Measurements from ENCODE around the gene ARL5C. TPM values are rescaled to one million over a fixed set of nuclear protein-coding genes. Genes with fewer than 3 reads are reported as not detected.
"Not testable (repeated sequence)": the region's sequence is repeated elsewhere in the genome, so short reads cannot be mapped to it uniquely, and the experiment has no call there.

ARL5C gene
- total and polyA plus RNA-seq, 2 experiments from 2014 or later, result not detected

DNA sequence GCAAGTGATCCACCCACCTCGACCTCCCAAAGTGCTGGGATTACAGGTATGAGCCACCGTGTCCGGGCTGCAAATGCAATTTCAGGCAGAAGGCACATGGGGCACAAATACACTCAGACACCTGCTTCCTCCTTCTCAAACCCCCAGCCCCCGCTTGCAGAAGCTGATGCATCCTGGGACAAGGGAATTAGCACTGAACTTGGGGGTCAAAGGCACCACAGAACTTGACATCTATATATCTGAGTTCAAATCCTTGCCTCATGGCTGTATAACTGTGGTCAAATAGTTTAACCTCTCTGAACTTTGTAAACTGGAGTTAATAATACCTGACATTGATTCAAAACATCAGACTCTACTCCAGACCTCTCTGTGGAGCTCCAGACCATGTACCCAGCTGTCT lies 4.1 kb upstream of the ARL5C start:
- Histone ChIP-seq H3K27ac (no peak overlapping the region), H4K20me1 (ENCODE audit: insufficient read depth, poor library complexity, severe bottlenecking) (no peaks in the 10 kb centered on the region), H3K4me1 (ENCODE audit: insufficient read depth) (no peaks in the 10 kb centered on the region), H2AFZ (no peak overlapping the region), H3K9me3 (ENCODE audit: low read depth) (no peaks in the 10 kb centered on the region), H3K36me3 (replicated peaks; ENCODE audit: insufficient read depth, low read depth) (no peaks in the 10 kb centered on the region), H3K4me3 (no peak overlapping the region), H3K79me2 (no peaks in the 10 kb centered on the region), H3K4me2 (no peak overlapping the region), H3K9me2 (replicated peaks; ENCODE audit: insufficient read depth) (no peaks in the 10 kb centered on the region), H3K27me3 (peaks cover 13% of the 10 kb centered on the region)
- no peak for DNase-seq (ENCODE audit: low spot score)
- 90% methylated on average over 4 of the region's 4 CpGs for WGBS (ENCODE audit: low lambda C conversion rate, missing lambda C conversion rate)
- no peak for TF ChIP-seq EZH2phosphoT487 (IDR thresholded peaks at IDR 0.05; ENCODE audit: low read depth, severe bottlenecking, unreplicated experiment)
- TF ChIP-seq, protein P1, sequence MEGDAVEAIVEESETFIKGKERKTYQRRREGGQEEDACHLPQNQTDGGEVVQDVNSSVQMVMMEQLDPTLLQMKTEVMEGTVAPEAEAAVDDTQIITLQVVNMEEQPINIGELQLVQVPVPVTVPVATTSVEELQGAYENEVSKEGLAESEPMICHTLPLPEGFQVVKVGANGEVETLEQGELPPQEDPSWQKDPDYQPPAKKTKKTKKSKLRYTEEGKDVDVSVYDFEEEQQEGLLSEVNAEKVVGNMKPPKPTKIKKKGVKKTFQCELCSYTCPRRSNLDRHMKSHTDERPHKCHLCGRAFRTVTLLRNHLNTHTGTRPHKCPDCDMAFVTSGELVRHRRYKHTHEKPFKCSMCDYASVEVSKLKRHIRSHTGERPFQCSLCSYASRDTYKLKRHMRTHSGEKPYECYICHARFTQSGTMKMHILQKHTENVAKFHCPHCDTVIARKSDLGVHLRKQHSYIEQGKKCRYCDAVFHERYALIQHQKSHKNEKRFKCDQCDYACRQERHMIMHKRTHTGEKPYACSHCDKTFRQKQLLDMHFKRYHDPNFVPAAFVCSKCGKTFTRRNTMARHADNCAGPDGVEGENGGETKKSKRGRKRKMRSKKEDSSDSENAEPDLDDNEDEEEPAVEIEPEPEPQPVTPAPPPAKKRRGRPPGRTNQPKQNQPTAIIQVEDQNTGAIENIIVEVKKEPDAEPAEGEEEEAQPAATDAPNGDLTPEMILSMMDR (IDR thresholded peaks at IDR 0.05; ENCODE audit: poor library complexity), result no peak

DNA sequence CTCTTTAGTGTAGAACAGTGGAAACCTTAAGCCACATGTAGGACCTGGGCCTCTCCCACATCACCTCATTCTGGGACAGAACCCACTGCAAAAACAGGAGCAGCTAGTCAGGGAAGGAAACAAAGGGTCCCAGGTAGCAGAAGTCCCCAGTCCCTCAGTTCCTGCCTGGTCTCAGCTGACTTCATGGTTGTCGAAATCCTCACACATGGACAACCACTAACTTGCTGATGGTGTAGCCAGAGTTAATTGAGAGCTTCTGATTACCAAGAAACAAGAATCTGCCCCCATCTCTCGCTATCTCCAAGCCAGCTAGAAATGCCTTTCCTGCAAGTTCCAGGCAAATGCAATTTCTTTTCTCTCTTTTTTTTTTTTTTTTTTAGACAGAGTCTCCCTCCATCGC lies 3.6 kb upstream of the ARL5C start:
- DNase-seq (ENCODE audit: low spot score), result no peak
- H4K20me1 ChIP-seq (ENCODE audit: insufficient read depth, poor library complexity, severe bottlenecking), result no peaks in the 10 kb centered on the region
- WGBS (ENCODE audit: low lambda C conversion rate, missing lambda C conversion rate), result 83% methylated on average over 3 of the region's 3 CpGs
- H3K27ac ChIP-seq, result no peak overlapping the region
- H3K4me2 ChIP-seq, result no peak overlapping the region
- H3K36me3 ChIP-seq (replicated peaks; ENCODE audit: insufficient read depth, low read depth), result no peaks in the 10 kb centered on the region
- H3K4me3 ChIP-seq, result no peak overlapping the region
- H3K27me3 ChIP-seq, result peaks cover 13% of the 10 kb centered on the region
- H2AFZ ChIP-seq, result no peak overlapping the region
- no peaks in the 10 kb centered on the region for H3K9me2 ChIP-seq (replicated peaks; ENCODE audit: insufficient read depth)
- no peaks in the 10 kb centered on the region for H3K79me2 ChIP-seq
- H3K9me3 ChIP-seq (ENCODE audit: low read depth), result no peaks in the 10 kb centered on the region
- H3K4me1 ChIP-seq (ENCODE audit: insufficient read depth), result no peaks in the 10 kb centered on the region
- TF ChIP-seq EZH2 (IDR thresholded peaks at IDR 0.05; ENCODE audit: borderline replicate concordance), result no peak
- TF ChIP-seq EZH2phosphoT487 (IDR thresholded peaks at IDR 0.05; ENCODE audit: low read depth, severe bottlenecking, unreplicated experiment), result no peak
- TF ChIP-seq, protein P1 (IDR thresholded peaks at IDR 0.05; ENCODE audit: poor library complexity), result no peak

DNA sequence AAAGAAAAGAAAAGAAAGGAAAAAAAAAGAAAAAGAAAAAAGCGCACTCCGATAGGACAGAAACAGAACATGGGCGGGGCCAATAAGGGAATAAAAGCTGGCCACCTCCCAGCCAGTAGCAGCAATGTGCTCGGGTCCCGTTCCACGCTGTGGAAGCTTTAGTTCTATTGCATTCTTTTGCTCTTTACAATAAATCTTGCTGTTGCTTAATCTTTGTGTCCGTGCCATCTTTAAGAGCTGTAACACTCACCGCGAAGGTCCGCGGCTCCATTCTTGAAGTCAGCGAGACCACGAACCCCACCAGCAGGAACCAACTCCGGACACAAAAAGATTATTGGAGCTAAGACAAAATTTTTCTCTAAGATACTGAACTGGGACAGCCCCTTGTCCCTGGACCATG lies 3.1 kb upstream of the ARL5C start:
- Histone ChIP-seq H3K36me3 (replicated peaks; ENCODE audit: insufficient read depth, low read depth) (no peaks in the 10 kb centered on the region), H3K27me3 (peaks cover 13% of the 10 kb centered on the region), H3K79me2 (no peaks in the 10 kb centered on the region), H3K27ac (no peak overlapping the region), H3K9me2 (replicated peaks; ENCODE audit: insufficient read depth) (no peaks in the 10 kb centered on the region), H3K9me3 (ENCODE audit: low read depth) (no peaks in the 10 kb centered on the region), H4K20me1 (ENCODE audit: insufficient read depth, poor library complexity, severe bottlenecking) (no peaks in the 10 kb centered on the region), H3K4me3 (no peak overlapping the region), H3K4me2 (no peak overlapping the region), H2AFZ (no peak overlapping the region), H3K4me1 (ENCODE audit: insufficient read depth) (no peaks in the 10 kb centered on the region)
- 94% methylated on average over 12 of the region's 14 CpGs for WGBS (ENCODE audit: low lambda C conversion rate, missing lambda C conversion rate)
- TF ChIP-seq EZH2phosphoT487 (IDR thresholded peaks at IDR 0.05; ENCODE audit: low read depth, severe bottlenecking, unreplicated experiment) (no peak), EZH2 (IDR thresholded peaks at IDR 0.05; ENCODE audit: borderline replicate concordance) (no peak)
- TF ChIP-seq, protein P1 (IDR thresholded peaks at IDR 0.05; ENCODE audit: poor library complexity), result no peak
- no peak for DNase-seq (ENCODE audit: low spot score)

DNA sequence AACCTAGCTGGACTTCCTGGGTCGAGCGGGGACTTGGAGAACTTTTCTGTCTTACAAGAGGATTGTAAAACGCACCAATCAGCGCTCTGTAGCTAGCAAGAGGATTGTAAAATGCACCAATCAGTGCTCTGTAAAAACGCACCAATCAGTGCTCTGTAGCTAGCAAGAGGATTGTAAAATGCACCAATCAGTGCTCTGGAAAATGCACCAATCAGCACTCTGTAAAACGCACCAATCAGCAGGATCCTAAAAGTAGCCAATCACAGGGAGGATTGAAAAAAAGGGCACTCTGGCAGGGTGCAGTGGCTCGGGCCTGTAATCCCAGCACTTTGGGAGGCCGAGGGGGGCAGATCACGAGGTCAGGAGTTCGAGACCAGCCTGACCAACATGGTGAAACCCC lies 2.5 kb upstream of the ARL5C start:
- not testable (repeated sequence) for H3K36me3 ChIP-seq (replicated peaks; ENCODE audit: insufficient read depth, low read depth); H3K4me1 ChIP-seq (ENCODE audit: insufficient read depth); H3K4me3 ChIP-seq; H3K27ac ChIP-seq; H3K4me2 ChIP-seq; H3K79me2 ChIP-seq; H2AFZ ChIP-seq; H4K20me1 ChIP-seq (ENCODE audit: insufficient read depth, poor library complexity, severe bottlenecking); H3K9me3 ChIP-seq (ENCODE audit: low read depth); DNase-seq (ENCODE audit: low spot score); H3K9me2 ChIP-seq (replicated peaks; ENCODE audit: insufficient read depth)
- WGBS (ENCODE audit: low lambda C conversion rate, missing lambda C conversion rate), result 97% methylated on average over 10 of the region's 10 CpGs
- H3K27me3 ChIP-seq, result peaks cover 13% of the 10 kb centered on the region
